MCF 10A (cell line): ENCODE data around the gene FOXF1. TPM values are rescaled to one million over a fixed set of nuclear protein-coding genes. Genes with fewer than 3 reads are reported as not detected.

ENCODE experiments used
- BruUV-seq: library from RNA; stranded (reverse); fragments of 400-500 nt; replicated peaks from 2 replicates; lab custom pipeline; 2021; lab: Mats Ljungman, UMichigan
- CTCF ChIA-PET: fragments of 300-600 bp; sonication (Branson Sonifier 250); formaldehyde crosslinking; extraction: SDS; loops from one replicate; lab custom pipeline; 2021; ENCODE audit warnings: antibody characterized with exemption, inconsistent platforms; lab: Yijun Ruan, JAX
- POLR2A ChIA-PET: fragments of 300-600, 350-650 bp; sonication (Branson Sonifier 250); formaldehyde crosslinking; extraction: SDS; loops from one replicate; lab custom pipeline; 2020; ENCODE audit warnings: antibody characterized with exemption, inconsistent platforms; lab: Yijun Ruan, JAX
- DNase-seq: peaks from one replicate; pipeline ENCODE4 v3.0.0-alpha.2; 2018; ENCODE audit not compliant: unreplicated experiment
- H3K27ac Mint-ChIP-seq: one replicate; pipeline ENCODE4 v1.8.0; 2022; ENCODE audit warnings: mild to moderate bottlenecking, low read depth, mixed read lengths; ENCODE audit not compliant: unreplicated experiment
- H3K27me3 Mint-ChIP-seq: one replicate; pipeline ENCODE4 v1.8.0; 2022; ENCODE audit warnings: mixed read lengths; ENCODE audit not compliant: insufficient read depth, unreplicated experiment
- H3K36me3 Mint-ChIP-seq: one replicate; pipeline ENCODE4 v1.8.0; 2022; ENCODE audit warnings: mild to moderate bottlenecking, moderate library complexity, mixed read lengths; ENCODE audit not compliant: insufficient read depth, unreplicated experiment
- H3K4me1 Mint-ChIP-seq: one replicate; pipeline ENCODE4 v1.8.0; 2022; ENCODE audit warnings: mixed read lengths; ENCODE audit not compliant: insufficient read depth, unreplicated experiment
- H3K4me3 Mint-ChIP-seq: one replicate; pipeline ENCODE4 v1.8.0; 2022; ENCODE audit warnings: mild to moderate bottlenecking, moderate library complexity, mixed read lengths; ENCODE audit not compliant: unreplicated experiment
- H3K9me3 Mint-ChIP-seq: one replicate; pipeline ENCODE4 v1.8.0; 2022; ENCODE audit warnings: mixed read lengths; ENCODE audit not compliant: unreplicated experiment
- intact Hi-C: fragments of 100-400 bp; cut with micrococcal nuclease; formaldehyde crosslinking; loops from 2 replicates; pipeline ENCODE4 v1.14.1; 2022
- total RNA-seq: library from RNA; stranded (reverse); gene quantifications from 2 replicates; pipeline ENCODE4 v1.2.3, GENCODE V29; 2022
- TF ChIP-seq, protein P1 (sequence below): fragments of 200-600 bp; IDR thresholded peaks from one replicate; pipeline ENCODE4 v1.8.0; 2022; ENCODE audit warnings: antibody characterized with exemption, mild to moderate bottlenecking; ENCODE audit not compliant: unreplicated experiment

Gene FOXF1
- total RNA-seq, 1 experiment from 2014 or later, result not detected

DNA sequence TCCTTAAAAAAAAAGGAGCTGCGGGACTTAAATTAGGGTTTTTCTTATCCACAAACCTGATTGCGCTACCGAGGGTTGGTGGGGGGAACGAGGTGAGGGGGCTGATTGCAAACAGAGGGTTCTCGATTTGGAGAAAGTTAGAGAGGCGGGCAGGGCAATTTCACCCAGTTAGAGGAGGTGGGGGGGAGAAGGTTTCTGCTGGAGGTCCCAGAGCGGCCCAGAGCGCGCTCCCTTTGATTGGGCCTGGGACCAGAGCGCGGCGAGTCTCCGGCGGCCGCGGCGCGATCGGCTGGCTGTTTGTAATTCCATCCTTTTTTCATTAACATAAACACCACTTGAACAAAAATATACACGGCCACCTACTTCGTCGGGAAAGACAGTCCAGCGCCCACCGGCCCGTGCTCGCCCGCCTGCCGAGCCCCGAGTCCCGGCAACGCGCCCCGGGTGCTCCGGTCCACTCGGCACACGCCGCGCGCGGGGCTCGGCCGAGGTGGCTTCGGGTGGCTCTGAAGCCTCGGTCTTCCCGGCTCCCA is 13.3 kb upstream of the FOXF1 start:
- DNase-seq, result no peak
- Mint-ChIP-seq H3K27ac (no peak overlapping the region), H3K9me3 (no peaks in the 10 kb centered on the region), H3K4me1 (no peaks in the 10 kb centered on the region), H3K27me3 (peaks cover 97% of the 10 kb centered on the region), H3K4me3 (no peak overlapping the region), H3K36me3 (no peaks in the 10 kb centered on the region)
- ChIA-PET POLR2A (interaction anchor here (0.7 kb wide), 1 partner anchor 442 kb away, joined by 4 read pairs; no protein-coding TSS in a partner anchor), CTCF (no interaction called here)
- intact Hi-C loops, result no loop called here
- BruUV-seq, result no TSS peak
- TF ChIP-seq, protein P1, sequence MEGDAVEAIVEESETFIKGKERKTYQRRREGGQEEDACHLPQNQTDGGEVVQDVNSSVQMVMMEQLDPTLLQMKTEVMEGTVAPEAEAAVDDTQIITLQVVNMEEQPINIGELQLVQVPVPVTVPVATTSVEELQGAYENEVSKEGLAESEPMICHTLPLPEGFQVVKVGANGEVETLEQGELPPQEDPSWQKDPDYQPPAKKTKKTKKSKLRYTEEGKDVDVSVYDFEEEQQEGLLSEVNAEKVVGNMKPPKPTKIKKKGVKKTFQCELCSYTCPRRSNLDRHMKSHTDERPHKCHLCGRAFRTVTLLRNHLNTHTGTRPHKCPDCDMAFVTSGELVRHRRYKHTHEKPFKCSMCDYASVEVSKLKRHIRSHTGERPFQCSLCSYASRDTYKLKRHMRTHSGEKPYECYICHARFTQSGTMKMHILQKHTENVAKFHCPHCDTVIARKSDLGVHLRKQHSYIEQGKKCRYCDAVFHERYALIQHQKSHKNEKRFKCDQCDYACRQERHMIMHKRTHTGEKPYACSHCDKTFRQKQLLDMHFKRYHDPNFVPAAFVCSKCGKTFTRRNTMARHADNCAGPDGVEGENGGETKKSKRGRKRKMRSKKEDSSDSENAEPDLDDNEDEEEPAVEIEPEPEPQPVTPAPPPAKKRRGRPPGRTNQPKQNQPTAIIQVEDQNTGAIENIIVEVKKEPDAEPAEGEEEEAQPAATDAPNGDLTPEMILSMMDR, result no peak

DNA sequence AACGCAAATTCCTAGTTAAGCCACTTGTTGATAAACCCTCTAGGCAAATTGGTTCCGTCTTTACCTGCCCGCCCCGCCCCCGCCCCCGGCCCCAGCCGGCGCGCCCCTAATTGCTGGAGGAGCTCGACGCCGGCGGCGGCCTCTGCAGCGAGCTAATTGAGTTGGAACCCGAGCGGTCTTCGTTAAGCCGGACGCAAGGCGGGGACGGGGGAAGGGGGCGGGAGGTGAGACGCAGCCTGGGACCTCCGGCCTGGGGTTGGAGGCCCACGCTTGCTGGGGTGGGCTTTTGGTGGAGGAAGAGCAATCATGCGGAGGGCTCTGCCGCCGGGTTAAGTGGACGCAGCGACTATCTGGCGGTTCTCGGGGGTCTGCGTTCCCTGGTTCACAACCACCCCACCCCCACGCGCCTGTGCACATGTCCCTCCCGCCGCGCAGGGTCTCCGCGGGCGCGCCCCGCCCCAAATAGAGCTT is 12.7 kb upstream of the FOXF1 start:
- Mint-ChIP-seq H3K4me1 (no peaks in the 10 kb centered on the region), H3K9me3 (no peaks in the 10 kb centered on the region), H3K27ac (no peak overlapping the region), H3K4me3 (no peak overlapping the region), H3K36me3 (no peaks in the 10 kb centered on the region), H3K27me3 (peaks cover 97% of the 10 kb centered on the region)
- intact Hi-C loops, result no loop called here
- BruUV-seq, result no TSS peak
- CTCF ChIA-PET, result interaction anchor here (1.2 kb wide), 1 partner anchor 19 kb away, joined by 3 read pairs; no protein-coding TSS in a partner anchor
- no peak for DNase-seq
- POLR2A ChIA-PET, result no interaction called here
- TF ChIP-seq, protein P1, result no peak

DNA sequence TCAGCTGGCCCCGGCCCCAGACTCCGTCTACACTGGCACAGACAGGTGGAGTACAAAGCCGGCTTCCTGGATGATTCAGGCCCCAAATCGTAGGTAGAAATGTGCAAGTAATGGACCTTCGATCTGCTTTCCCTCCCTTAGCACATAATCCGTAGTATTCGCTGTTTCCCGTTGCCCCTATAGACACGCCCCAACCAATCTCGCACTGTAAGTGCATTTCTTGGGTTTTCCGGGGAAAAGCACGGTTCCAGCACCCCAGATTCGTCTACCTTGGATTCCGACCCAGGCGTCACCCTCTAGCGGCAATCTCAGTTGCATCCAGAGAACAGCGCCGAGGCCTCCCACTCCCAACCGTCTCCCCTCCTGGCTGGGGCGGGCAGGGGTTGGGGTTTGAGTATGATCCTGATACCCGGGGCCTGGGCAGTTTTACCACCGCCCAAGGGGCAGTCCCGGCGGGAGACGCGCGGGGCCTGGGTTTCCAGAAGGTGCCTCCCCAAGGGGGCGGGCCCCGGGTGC is 12.1 kb upstream of the FOXF1 start:
- no TSS peak for BruUV-seq
- H3K9me3 Mint-ChIP-seq, result no peaks in the 10 kb centered on the region
- TF ChIP-seq, protein P1, result no peak
- H3K27ac Mint-ChIP-seq, result no peak overlapping the region
- H3K4me3 Mint-ChIP-seq, result no peak overlapping the region
- ChIA-PET POLR2A (no interaction called here), CTCF (interaction anchor here (1.2 kb wide), 1 partner anchor 19 kb away, joined by 3 read pairs; no protein-coding TSS in a partner anchor)
- H3K27me3 Mint-ChIP-seq, result peaks cover 97% of the 10 kb centered on the region
- intact Hi-C loops, result no loop called here
- no peaks in the 10 kb centered on the region for H3K4me1 Mint-ChIP-seq
- DNase-seq, result no peak
- no peaks in the 10 kb centered on the region for H3K36me3 Mint-ChIP-seq

DNA sequence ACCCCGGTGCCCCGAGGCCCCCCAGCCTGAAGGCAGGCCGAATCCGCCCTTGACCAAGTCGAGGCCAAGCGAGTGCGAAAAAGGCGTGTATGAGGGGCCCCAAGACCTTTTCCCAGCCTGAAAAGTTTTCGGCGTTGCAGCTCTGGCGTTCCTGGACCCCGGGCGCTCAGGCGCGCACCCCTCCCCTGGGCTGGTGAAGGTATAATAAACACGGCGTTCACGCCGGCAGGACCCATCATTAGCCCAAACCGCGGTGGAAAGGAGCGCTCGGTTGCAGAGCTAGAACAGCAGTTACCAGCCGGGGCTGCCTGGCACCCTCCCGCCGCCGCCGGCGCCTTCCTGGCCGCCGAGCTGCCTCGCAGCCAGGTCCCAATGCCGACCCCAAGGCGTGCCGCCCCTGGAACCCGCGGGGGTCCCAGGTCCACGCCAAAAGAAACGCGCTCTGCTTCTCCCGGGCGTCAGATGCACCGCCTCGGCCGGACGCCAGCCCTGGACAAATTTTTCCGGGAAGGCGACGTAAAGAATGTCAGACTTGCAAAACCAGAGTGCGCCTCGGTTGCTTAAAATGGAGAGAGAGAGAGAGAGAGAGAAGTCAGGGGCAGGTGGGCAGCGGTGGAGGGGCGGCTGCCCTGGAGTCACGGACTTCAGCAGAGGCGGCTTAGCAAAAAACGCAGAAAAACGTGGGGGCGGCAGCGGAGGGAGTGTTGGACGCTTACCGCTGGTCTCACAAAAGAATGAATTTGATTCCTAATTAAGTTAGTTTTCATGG is 11.5 kb upstream of the FOXF1 start:
- H3K9me3 Mint-ChIP-seq, result no peaks in the 10 kb centered on the region
- H3K4me3 Mint-ChIP-seq, result no peak overlapping the region
- H3K4me1 Mint-ChIP-seq, result no peaks in the 10 kb centered on the region
- no peak overlapping the region for H3K27ac Mint-ChIP-seq
- POLR2A ChIA-PET, result no interaction called here
- intact Hi-C loops, result no loop called here
- H3K27me3 Mint-ChIP-seq, result peaks cover 97% of the 10 kb centered on the region
- no peaks in the 10 kb centered on the region for H3K36me3 Mint-ChIP-seq
- CTCF ChIA-PET, result interaction anchor here (1.0 to 1.2 kb wide), 2 partner anchors 18 kb away, joined by 3 to 4 read pairs; no protein-coding TSS in a partner anchor
- TF ChIP-seq, protein P1, result no peak
- DNase-seq, result no peak
- BruUV-seq, result no TSS peak
